Adrenal gland (tissue), 12 donors: Measurements from ENCODE around the gene KCNAB1. TPM values are rescaled to one million over a fixed set of nuclear protein-coding genes. Genes with fewer than 3 reads are reported as not detected.

Source experiments
- DNase-seq, 7 donors: peaks; one replicate each; pipeline ENCODE4 v3.0.0-alpha.2; 2019 to 2020
- H3K27ac ChIP-seq, 5 donors: fragments of 200-600 bp; sonication (generic) in 4 of 5; 1 replicate in 3 of 5; 2 replicates in 2 of 5; pipeline versions ENCODE4 v1.5.1 to v1.8.0; 2016 to 2020; ENCODE audit warnings: mild to moderate bottlenecking in 1 of 5
- H3K27me3 ChIP-seq: fragments of 200-600 bp; 2 replicates; pipeline ENCODE4 v1.8.0; 2021
- H3K36me3 ChIP-seq, 2 donors: fragments of 200-600 bp; replicated peaks in 1 of 2; 1 replicate in 1 of 2; 2 replicates in 1 of 2; pipeline versions ENCODE4 v1.5.1 to v1.8.0; 2018 to 2022
- H3K4me1 ChIP-seq, 2 donors: fragments of 200-600 bp; replicated peaks in 1 of 2; 1 replicate in 1 of 2; 2 replicates in 1 of 2; pipeline versions ENCODE4 v1.5.1 to v1.8.0; 2018 to 2021
- H3K4me3 ChIP-seq, 4 donors: fragments of 200-600 bp; sonication (generic) in 3 of 4; one replicate each; pipeline ENCODE4 v1.5.1; 2016 to 2018
- H3K9me3 ChIP-seq, 3 donors: fragments of 200-600 bp; sonication (generic) in 1 of 3; replicated peaks in 1 of 3; 1 replicate in 2 of 3; 2 replicates in 1 of 3; pipeline versions ENCODE4 v1.5.1 to v1.8.0; 2016 to 2021
- POLR2A ChIP-seq, 2 donors: fragments of 450-650 bp; IDR thresholded peaks; one replicate each; pipeline ENCODE4 v1.6.1; 2017; ENCODE audit warnings: antibody characterized with exemption in 2 of 2, mild to moderate bottlenecking in 2 of 2, moderate library complexity in 1 of 2
- WGBS, 4 donors: extraction: QIAGEN DNeasy Blood & Tissue Kit in 2 of 4; methylation state at CpG; one replicate each; pipeline versions ENCODE4 v1.1.5 to v1.1.7; 2013 to 2017; 5-methylcytosine and 5-hydroxymethylcytosine counted together
- intact Hi-C, 2 donors: fragments of 100-400 bp; cut with DNase I; formaldehyde crosslinking; loops; one replicate each; pipeline versions ENCODE4 v1.14.1 to v1.15.0; 2022 to 2023
- polyA plus RNA-seq, 3 donors: library from polyadenylated mRNA; stranded (reverse); fragments of 200-250 nt in 2 of 3; fragments of 350-450 nt in 1 of 3; fragmentation: Illumina TruSeq in 1 of 3; extraction: RNeasy Lipid Tissue Mini Kit (QIAGEN cat#74804) in 1 of 3; gene quantifications; one replicate each; pipeline ENCODE4 v1.2.3, GENCODE V29; 2013 to 2014
- total RNA-seq, 9 donors: library from RNA; depleted of rRNA in 4 of 9; stranded (reverse); fragments of >200 nt in 4 of 9; fragments of 120-200 nt in 1 of 9; fragmentation: NEBNext Ultra II Directional in 1 of 9; extraction: Animal tissue kit (Norgen Biotek cat#: 25700) in 1 of 9; gene quantifications; one replicate each; pipeline versions ENCODE4 v1.1.0 to v1.2.4, GENCODE V29; 2013 to 2023
- TF ChIP-seq, protein P1 (sequence below), 6 experiments: fragments of 450-650 bp in 4 of 6; fragments of 200-600 bp in 2 of 6; sonication (generic) in 1 of 6; IDR thresholded peaks; 1 replicate in 5 of 6; 2 replicates in 1 of 6; pipeline versions ENCODE4 v1.5.1 to v1.8.0; 2016 to 2021; ENCODE audit warnings: antibody characterized with exemption in 6 of 6, mild to moderate bottlenecking in 2 of 6, moderate library complexity in 1 of 6
- donor health status: healthy with polysubstance abuse.
- donor health status: Bipolar disorder and iron deficiency.
- donor health status: DM: yes; HTN: yes; CAD: no.
- donor health status: DM: no; HTN: no; CAD: no.
- donor health status: DM: no; HTN: no; CAD: no.
- donor health status: DM: yes; HTN: yes; CAD: no.

The KCNAB1 gene
- total and polyA plus RNA-seq, 12 donors, result 0.36 to 5.0 (median 1.5) TPM

DNA sequence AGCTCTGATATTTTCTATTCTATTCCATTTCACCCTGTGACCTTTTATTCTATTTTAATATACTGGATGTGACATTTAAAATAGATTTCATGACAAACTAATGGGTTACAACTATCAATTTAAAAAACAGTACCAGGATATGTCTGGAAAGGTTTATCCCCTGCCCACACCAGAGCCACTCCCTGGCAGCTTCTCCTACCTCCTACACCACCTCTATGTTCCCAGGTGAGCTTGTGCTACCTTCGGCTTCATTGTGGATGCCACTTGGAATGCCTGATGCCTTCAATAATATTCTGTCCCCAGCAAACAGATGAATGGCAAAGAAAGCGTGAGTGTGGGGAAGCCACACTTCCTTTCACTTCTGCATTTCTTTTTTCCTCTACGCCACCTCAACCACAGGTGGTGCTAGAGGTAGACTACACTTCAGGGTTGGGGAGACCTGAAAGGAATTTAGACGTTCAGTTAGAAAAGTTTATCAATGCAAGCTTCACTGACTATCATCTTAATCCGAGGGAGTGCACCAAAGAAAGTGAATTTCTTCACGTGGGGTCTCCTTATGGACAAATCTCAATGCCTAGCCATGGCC, 221.5 kb downstream of the KCNAB1 start:
- intact Hi-C loops, result no loop called here
- no peak for DNase-seq
- H3K4me3 ChIP-seq, result no peak overlapping the region
- no peaks in the 10 kb centered on the region for H3K4me1 ChIP-seq
- peaks cover 3% of the 10 kb centered on the region for H3K27me3 ChIP-seq
- no peaks in the 10 kb centered on the region for H3K9me3 ChIP-seq
- TF ChIP-seq, protein P1, sequence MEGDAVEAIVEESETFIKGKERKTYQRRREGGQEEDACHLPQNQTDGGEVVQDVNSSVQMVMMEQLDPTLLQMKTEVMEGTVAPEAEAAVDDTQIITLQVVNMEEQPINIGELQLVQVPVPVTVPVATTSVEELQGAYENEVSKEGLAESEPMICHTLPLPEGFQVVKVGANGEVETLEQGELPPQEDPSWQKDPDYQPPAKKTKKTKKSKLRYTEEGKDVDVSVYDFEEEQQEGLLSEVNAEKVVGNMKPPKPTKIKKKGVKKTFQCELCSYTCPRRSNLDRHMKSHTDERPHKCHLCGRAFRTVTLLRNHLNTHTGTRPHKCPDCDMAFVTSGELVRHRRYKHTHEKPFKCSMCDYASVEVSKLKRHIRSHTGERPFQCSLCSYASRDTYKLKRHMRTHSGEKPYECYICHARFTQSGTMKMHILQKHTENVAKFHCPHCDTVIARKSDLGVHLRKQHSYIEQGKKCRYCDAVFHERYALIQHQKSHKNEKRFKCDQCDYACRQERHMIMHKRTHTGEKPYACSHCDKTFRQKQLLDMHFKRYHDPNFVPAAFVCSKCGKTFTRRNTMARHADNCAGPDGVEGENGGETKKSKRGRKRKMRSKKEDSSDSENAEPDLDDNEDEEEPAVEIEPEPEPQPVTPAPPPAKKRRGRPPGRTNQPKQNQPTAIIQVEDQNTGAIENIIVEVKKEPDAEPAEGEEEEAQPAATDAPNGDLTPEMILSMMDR (IDR thresholded peaks at IDR 0.05), result no peak
- no peak for TF ChIP-seq POLR2A (IDR thresholded peaks at IDR 0.05)
- H3K36me3 ChIP-seq, result no peaks in the 10 kb centered on the region
- H3K27ac ChIP-seq, result no peak overlapping the region
- WGBS, 4 donors, result 68 to 80% (median 75%) methylated on average over 6 of the region's 6 CpGs

DNA sequence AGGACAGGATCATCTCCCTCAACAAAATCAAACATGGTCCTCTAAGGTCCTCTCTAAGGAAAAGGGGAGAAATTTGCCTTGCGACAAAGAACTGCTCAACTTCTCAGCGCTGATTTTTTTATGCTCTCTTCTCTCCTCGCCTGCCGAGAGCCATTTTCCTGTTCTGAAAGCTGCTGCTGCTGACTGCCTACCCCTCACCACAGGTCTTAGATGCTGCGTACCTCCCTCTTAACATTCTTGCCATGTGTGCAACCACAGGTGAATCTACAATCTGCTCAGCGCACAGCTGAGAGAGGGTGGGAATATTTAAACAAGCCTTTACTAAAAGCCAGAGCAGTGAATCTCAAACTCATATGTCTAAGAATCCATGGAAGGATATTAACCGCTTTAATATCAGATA, 223.8 kb downstream of the KCNAB1 start:
- Histone ChIP-seq H3K27ac (no peak overlapping the region), H3K9me3 (no peaks in the 10 kb centered on the region), H3K4me1 (no peaks in the 10 kb centered on the region), H3K27me3 (peaks cover 3% of the 10 kb centered on the region), H3K36me3 (no peaks in the 10 kb centered on the region), H3K4me3 (no peak overlapping the region)
- no peak for DNase-seq
- intact Hi-C loops, result no loop called here
- WGBS, 4 donors, result 88 to 91% (median 90%) methylated on average over 7 of the region's 7 CpGs
- no peak for TF ChIP-seq POLR2A (IDR thresholded peaks at IDR 0.05)
- TF ChIP-seq, protein P1 (IDR thresholded peaks at IDR 0.05), result no peak

DNA sequence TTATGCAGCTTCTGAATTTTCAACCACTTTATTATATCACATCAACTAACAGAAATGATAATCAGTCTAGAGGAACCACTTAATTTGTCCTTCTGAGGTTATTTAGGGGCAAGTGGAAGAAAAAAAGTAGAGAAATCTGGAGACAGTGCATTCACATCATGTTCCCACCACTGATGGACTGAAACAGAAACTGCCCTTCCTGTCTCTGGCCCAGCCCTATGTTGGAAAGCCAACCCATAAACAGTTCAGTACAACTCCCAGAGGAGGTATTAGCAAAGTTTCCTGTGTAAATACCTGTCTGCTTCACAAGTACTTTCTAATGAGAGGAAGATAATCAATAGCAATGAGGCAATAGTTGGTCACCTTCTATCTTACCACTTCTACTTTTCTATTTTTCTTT, 228.7 kb downstream of the KCNAB1 start:
- Histone ChIP-seq H3K4me1 (no peaks in the 10 kb centered on the region), H3K36me3 (no peaks in the 10 kb centered on the region), H3K9me3 (no peaks in the 10 kb centered on the region), H3K27ac (no peak overlapping the region), H3K4me3 (no peak overlapping the region), H3K27me3 (no peaks in the 10 kb centered on the region)
- no peak for DNase-seq
- no peak for TF ChIP-seq POLR2A (IDR thresholded peaks at IDR 0.05)
- TF ChIP-seq, protein P1 (IDR thresholded peaks at IDR 0.05), result no peak
- intact Hi-C loops, result no loop called here

DNA sequence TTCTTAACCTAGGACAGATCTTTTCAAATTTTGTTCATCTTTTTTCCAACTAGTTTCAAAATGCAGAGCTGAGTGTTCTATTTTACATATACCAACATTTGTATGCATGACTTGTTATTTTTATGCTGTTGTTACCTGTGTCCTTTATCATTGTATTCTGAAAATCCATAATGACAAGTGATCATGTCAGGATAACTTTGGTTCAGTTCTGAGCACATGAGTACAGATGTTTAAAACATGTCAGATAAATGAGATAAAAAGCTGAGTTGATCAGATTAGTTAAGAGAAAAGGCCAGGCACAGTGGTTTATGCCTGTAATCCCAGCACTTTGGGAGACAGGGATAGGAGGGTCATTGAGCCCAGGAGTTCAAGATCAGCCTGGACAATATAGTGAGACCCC, 229.6 kb downstream of the KCNAB1 start:
- no peaks in the 10 kb centered on the region for H3K4me1 ChIP-seq
- no peak overlapping the region for H3K4me3 ChIP-seq
- no peak overlapping the region for H3K27ac ChIP-seq
- TF ChIP-seq, protein P1 (IDR thresholded peaks at IDR 0.05), result no peak
- no peak for TF ChIP-seq POLR2A (IDR thresholded peaks at IDR 0.05)
- intact Hi-C loops, result no loop called here
- H3K9me3 ChIP-seq, result no peaks in the 10 kb centered on the region
- no peaks in the 10 kb centered on the region for H3K27me3 ChIP-seq
- DNase-seq, result no peak
- H3K36me3 ChIP-seq, result no peaks in the 10 kb centered on the region
